Hematopoietic multipotent progenitor cell treated with erythropoietin and hydrocortisone succinate and interleukin-3 and kit ligand, for 17 days (in vitro differentiated cells): Measurements from ENCODE around the gene IL34.
"Not testable (repeated sequence)": the region's sequence is repeated elsewhere in the genome, so short reads cannot be mapped to it uniquely, and the experiment has no call there.

ENCODE experiments used
- DNase-seq: peaks from one replicate; pipeline ENCODE4 v3.0.0-alpha.2; 2015; ENCODE audit warnings: low spot score

Gene IL34

GRCh38 chr16:70646260-70647241 is at the start of gene IL34:
Gene IL34, plus strand, starts transcription at chr16:70646559. Its CDS starts 389 bp downstream, at chr16:70646948.
- DNase-seq = no peak

GRCh38 chr16:70597135-70597835 is 49.1 kb upstream of the IL34 start:
- no peak for DNase-seq

- no peak for DNase-seq
Observed at GRCh38 chr16:70598937-70599503, 47.3 kb upstream of the IL34 start.

GRCh38 chr16:70600730-70601129 is 45.6 kb upstream of the IL34 start:
- DNase-seq = no peak

GRCh38 chr16:70601576-70602575 is 44.5 kb upstream of the IL34 start:
- no peak for DNase-seq

GRCh38 chr16:70602831-70603230 is 43.5 kb upstream of the IL34 start:
- no peak for DNase-seq

GRCh38 chr16:70604407-70605282 is 41.7 kb upstream of the IL34 start:
- no peak for DNase-seq

- DNase-seq = no peak
Observed at GRCh38 chr16:70605283-70605657, 41.1 kb upstream of the IL34 start.

- no peak for DNase-seq
Observed at GRCh38 chr16:70608521-70608920, 37.8 kb upstream of the IL34 start.

- DNase-seq = no peak
Observed at GRCh38 chr16:70610273-70611223, 35.8 kb upstream of the IL34 start.

- DNase-seq = no peak
Observed at GRCh38 chr16:70611224-70611598, 35.1 kb upstream of the IL34 start.

GRCh38 chr16:70611785-70612303 is 34.5 kb upstream of the IL34 start:
- no peak for DNase-seq

GRCh38 chr16:70612931-70613330 is 33.4 kb upstream of the IL34 start:
- no peak for DNase-seq

- no peak for DNase-seq
Observed at GRCh38 chr16:70614208-70614951, 32.0 kb upstream of the IL34 start.

- no peak for DNase-seq
Observed at GRCh38 chr16:70615945-70616344, 30.4 kb upstream of the IL34 start.

GRCh38 chr16:70621864-70622263 is 24.5 kb upstream of the IL34 start:
- not testable (repeated sequence) for DNase-seq

- no peak for DNase-seq
Observed at GRCh38 chr16:70627696-70628095, 18.7 kb upstream of the IL34 start.

GRCh38 chr16:70630960-70631745 is 15.2 kb upstream of the IL34 start:
- no peak for DNase-seq
